Stimulated activated CD4-positive, alpha-beta T cell treated with anti-CD3 and anti-CD28 coated beads, Interleukin-15, amount 100 ng/mL, for 24 hours (primary cell): ENCODE data around the gene WIPF2.
A peak's percentile ranks its signal among the peaks of the same experiment; 100 is the strongest.
"Not testable (repeated sequence)": the region's sequence is repeated elsewhere in the genome, so short reads cannot be mapped to it uniquely, and the experiment has no call there.

Experiments
- DNase-seq: peaks from one replicate; pipeline ENCODE4 v3.0.0-alpha.2; 2020

The WIPF2 gene

GRCh38 chr17:40301315-40301714 is 82.2 kb downstream of the WIPF2 start:
- no peak for DNase-seq

DNA sequence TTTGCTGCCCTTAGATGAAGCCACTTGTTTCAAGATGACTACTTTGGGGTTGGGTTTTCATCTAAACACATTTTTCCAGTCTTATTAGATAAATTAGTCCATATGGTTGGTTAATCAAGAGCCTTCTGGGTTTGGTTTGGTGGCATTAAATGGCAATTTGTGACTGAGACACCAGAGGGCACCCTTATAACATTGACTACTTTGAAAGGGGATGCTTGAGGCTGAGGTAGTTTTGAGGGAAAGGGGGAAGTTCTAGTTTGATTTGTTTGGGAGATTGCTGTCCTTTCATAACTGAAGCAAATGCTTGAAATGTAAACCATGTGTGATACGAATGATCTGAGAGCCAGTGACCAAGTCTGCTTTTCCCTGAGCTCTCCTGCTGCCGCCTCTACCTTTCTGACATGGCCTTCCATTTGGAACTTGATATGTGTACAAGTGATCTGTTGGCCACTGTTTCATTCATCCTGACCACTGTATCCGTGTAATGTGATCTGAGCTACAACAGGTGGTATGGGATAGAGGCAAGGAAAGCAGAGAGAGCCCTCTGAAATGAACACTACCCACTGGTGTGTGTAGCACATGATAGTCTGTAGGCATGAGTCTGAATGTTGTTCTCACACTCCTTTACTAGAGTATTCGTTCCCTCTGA is 84.0 kb downstream of the WIPF2 start:
- peak; percentile 35 for DNase-seq

DNA sequence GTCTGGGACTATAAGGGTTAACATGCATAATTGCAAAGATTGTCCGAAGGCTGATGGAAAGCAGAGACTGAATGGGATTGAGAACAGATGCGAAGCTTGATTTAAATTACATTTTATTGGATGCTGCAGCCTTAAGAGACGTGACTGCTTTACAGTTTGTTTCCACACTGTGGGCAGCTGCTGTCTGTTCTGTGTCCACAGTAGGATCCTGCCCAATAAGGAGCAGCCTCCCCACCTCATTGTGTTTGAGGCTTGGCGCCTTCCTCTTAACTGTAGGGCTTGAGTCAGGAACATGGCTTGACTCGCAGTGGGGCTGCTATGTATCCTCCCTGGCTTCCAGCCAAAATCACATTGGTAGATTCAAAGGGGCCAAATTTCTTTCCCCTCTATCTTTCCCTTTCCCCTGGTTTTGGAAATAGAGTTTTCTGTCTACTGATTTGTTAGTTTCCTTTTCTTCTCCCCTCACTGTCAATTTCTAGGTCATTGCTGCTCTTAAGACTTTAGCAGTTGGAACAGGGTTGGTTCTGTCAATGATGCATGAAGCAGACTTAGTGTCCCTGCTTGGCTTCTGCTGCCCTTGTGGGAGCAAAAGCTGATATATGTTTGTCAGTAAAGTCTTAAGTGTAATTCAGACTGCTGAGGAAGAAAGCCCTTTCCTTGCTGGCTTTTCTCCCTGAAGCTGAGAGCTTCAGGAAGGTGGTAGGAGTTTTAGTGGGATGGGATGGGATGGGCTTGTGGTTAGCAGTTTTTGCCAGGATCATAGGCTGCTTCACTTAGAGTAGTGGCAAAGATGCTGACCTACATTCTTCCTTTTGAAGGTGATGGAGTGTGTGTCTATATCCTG is 84.8 kb downstream of the WIPF2 start:
- no peak for DNase-seq

DNA sequence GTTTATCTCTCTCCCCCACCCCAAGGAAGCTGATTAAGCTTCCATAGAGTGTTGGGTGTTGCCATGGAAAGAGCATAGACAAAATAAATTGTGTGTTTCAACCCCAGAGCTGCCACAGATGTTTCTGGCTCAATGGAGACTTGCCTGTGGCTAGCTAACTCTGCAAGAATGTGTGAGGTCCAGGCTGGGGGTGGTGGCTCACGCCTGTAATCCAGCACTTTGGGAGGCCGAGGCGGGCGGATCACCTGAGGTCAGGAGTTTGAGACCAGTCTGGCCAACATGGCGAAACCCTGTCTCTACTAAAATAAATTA is 85.4 kb downstream of the WIPF2 start:
- not testable (repeated sequence) for DNase-seq

- not testable (repeated sequence) for DNase-seq
Measured at GRCh38 chr17:40304866-40305265, 85.8 kb downstream of the WIPF2 start.

DNA sequence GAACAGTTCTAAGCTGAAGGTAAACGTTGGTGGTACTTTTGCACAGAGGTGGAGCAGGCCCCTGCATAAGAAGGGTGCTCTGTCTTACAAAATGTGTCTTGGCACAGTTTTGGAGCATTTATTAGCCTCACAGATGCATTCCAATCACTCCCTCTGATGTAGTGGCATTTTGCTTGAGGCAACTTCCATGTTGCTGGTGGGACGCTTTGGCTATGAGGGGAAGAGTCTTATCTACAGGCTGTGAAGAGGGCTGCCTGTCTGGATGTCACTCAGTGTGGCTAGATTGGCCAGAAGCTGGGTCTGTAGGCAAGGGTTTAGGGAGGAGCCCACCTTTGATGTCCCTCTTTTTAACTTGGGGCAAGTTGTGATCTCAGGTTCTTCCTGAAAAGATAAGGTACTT is 87.3 kb downstream of the WIPF2 start:
- no peak for DNase-seq

DNA sequence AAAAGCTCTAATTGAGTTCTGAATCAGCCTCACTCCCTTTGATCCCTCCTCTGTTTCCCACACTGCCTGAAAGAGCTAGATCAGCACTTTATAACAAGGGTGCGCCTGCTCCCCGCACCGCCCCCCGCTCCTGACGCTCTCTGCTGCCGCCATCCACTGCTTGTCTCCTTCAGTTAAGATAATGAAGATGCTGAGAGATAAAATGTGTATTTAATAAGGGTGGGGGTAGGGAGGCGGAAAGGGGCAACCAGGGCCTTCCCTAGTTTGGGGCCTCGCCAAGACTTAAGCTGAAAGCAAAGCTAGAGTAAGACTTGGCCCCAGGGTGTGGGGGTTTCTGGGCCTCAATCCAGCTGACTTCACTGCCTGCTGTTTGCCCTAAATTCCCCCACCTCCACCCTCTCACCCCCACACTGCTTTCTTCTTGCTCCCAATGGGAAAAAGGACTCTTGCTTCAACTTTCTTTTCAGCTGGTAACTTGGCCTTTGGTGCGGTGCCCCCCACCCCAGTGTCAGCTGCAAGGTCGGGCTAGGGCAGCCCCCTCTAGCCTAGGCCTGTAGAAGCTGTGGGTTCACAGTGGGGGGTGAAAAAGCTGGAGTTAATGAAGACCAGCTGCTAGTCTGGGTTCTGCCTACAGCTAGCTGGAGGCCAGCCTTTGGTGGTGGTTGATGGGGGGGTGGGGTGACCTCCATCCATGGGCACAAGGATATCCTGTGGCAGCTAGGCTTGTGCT is 88.1 kb downstream of the WIPF2 start:
- peak; percentile 31 for DNase-seq

- no peak for DNase-seq
Measured at GRCh38 chr17:40307740-40308239, 88.7 kb downstream of the WIPF2 start.

- DNase-seq = peak; percentile 25
Measured at GRCh38 chr17:40309031-40309948, 90.2 kb downstream of the WIPF2 start, which contains the start of gene RARA. Gene RARA (plus strand): TSS chr17:40309180. CDS start chr17:40331219, 22,039 bp downstream.

DNA sequence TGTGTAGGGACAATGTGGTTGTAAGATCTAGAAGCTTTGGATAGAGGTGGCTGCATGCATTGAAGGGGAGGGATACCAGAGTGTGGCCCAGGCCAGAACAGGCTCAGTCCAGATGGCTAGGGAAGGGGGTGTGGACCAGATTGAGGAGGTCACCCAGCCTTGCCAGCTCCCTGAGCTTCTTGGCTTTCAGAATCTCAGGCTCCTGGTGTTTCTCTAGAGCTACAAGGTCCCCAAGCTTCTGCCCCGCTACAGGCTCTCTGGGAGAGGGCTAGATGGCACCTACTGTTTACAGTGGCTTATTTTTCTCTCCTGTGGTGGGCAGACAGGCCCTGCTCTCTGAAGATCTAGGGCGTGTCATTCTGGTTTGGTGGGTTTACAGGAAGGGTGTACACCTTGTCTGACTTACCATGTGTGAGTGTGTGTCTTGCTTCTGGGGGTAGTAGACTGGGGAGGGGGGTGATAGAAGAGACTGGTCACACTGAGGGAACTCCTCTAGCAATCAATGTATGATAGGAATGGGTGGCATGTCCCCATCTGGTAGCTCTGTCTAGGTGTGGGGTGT is 90.9 kb downstream of the WIPF2 start:
- no peak for DNase-seq

DNA sequence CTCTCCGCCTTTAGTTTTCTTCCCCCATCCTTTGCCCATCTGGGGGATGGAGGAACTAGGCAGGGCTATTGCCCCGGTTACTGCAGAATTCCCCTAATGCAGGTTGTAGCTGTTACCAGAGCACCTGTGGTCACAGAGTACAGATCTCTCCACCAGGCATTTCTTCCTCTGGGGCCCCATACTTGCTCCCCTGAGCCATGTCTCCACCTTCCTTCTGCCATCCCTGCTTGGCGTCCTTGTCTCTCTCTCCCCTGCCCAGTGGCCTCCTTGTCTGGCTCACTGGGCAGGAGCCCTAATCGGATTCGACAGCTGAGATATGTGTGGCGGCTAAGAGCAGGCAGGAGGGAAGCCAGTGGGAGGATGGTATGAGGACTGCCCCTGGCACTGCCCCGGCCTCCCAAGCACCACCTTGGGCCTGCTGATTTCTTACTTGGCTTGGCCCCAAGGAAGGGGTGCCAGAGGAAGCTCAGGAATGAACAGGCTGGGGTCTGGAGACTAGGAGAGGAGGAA is 91.8 kb downstream of the WIPF2 start:
- DNase-seq = no peak

- DNase-seq = no peak
Measured at GRCh38 chr17:40311575-40311974, 92.5 kb downstream of the WIPF2 start.

GRCh38 chr17:40312131-40312731 is 93.1 kb downstream of the WIPF2 start:
- no peak for DNase-seq

DNA sequence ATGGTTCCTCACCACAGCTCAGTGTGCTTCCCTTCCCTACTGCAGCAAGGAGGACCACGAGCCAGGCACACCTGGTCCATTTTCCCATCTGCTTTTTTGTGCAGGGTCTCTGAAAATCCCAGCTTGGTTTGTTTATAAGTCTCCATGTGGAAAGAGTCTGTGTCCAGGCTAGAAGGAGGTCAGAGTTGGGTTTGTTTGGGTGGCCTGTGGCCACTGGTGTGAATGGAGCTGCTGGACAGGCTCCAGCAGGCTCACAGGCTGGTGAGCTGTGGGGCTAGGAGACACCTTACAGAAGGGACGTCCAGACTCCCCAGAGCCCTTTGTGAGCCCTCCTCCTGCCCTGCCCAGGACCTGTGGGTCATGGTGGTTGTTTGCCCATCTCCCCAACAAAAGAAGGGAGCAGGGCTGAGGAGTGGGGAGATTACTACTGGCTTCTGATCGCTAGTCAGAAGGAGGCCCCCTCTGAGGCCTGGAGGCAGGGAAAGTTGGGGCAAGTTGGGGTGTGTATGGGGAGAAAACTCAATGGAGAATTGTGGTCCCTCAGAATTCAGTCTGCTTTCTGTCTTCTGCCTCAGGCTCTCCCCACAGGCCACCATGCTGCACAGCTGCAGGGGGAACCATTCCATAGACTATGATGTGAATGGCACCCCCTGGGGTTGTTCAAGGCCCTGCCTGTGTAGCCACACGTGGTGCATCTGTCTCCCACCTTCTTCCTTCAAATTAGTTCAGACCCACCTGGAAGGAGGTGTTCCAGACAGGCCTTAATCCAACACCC is 94.0 kb downstream of the WIPF2 start:
- DNase-seq = no peak

- no peak for DNase-seq
Measured at GRCh38 chr17:40313668-40314583, 94.8 kb downstream of the WIPF2 start.

DNA sequence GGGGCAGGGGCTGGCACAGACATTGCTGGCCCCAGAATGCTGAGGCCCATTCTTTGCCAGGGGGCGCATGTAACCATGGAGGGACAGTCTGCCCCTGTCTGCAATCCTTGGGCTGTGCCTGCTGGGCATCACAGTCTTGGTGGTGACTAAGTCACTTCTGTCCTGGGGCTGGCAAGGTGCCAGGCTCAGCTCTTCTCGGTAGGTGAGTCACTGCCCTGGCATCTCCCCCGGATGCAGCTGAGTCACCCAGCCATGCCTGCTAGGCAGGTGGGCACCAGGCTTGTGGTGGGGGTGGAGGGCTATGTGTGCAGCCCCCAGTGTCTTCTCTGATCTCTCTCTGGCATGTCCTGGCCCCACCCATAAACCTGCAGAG is 95.5 kb downstream of the WIPF2 start:
- peak; percentile 89 for DNase-seq

DNA sequence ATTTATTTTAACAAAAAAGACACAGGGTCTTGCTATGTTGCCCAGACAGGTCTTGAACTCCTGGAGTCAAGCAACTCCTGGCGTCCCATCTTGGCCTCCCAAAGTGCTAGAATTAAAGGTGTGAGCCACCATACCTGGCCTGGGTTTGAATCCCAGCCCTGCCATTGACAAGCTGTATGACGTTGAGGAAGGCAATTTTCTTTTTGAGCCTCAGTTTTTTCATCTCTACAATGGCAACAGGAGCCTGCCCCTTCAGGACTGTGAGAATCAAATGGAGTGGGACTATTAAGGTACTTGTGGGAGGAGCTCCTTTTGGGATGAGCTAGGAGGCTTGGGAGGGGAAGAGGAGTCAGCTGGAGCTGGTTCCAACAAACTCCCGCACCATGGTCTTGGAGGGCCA is 96.1 kb downstream of the WIPF2 start:
- no peak for DNase-seq

DNA sequence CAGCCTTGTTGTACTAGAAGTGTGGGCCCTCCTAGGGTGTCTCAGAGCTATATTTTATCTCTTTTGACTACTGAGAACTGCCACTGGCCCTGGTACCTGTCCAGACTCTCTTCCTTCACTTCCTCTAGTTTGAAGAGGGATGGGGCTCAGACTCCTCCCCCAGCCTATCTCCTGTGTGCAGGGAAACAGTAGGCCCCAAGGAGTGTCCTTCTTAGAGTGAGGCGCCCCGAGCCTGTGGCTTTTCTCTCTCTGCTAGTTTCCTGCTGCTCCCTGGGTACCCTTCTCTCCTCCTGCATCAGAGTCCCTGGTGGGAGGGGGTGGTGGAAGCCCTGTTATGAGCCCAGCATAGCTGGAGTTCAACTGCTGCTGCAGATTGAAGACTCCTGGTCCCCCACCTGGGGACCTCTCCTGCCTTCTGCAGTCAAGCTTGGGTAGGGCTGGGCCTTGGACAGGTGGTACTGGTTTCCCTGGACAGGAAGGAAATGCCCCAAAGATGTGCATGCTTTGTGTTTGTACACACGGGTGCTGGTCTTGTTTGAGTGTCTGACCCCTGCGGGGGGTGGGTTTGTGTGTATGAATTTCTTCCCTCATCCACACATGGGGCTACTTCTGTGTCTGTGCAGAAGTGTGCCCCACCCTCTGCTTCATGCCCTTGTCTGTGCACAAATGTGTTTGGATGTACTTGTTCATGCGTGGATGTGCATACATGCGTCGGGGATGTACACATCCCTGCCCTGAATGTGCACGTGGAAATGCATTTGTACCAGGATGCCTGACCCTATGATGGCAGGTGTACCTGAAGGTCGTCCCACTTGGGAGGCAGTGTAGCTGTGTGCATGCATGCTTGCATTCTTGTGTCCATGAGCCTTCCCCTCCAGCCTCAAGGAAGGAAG is 96.8 kb downstream of the WIPF2 start:
- DNase-seq = peak; percentile 17
